ENCODE data around the gene RGS1.

Gene RGS1

GRCh38 chr1:192564099-192564498 is 11.5 kb upstream of the RGS1 start:
- TF ChIP-seq REST (IDR thresholded peaks at IDR 0.05; ENCODE audit: insufficient read depth in 1 of 2, low read depth in 2 of 2, low read length in 2 of 2) (no peak), FOXP2 (optimal IDR thresholded peaks at IDR 0.05; ENCODE audit: borderline replicate concordance, extremely low read depth, extremely low read length, insufficient read depth) (no peak), TAF1 (IDR thresholded peaks at IDR 0.05; ENCODE audit: borderline replicate concordance, insufficient read depth, low read length) (no peak), SIN3A (IDR thresholded peaks at IDR 0.05; ENCODE audit: borderline replicate concordance, insufficient read depth, low read length) (no peak), POLR2AphosphoS5 (IDR thresholded peaks at IDR 0.05; ENCODE audit: low read depth, low read length) (no peak)

GRCh38 chr1:192565946-192566345 is 9.6 kb upstream of the RGS1 start:
- no peak for TF ChIP-seq TAF1 (IDR thresholded peaks at IDR 0.05; ENCODE audit: borderline replicate concordance, insufficient read depth, low read length)
- no peak for TF ChIP-seq POLR2AphosphoS5 (IDR thresholded peaks at IDR 0.05; ENCODE audit: low read depth, low read length)
- no peak for TF ChIP-seq FOXP2 (optimal IDR thresholded peaks at IDR 0.05; ENCODE audit: borderline replicate concordance, extremely low read depth, extremely low read length, insufficient read depth)
- no peak for TF ChIP-seq REST (IDR thresholded peaks at IDR 0.05; ENCODE audit: insufficient read depth in 1 of 2, low read depth in 2 of 2, low read length in 2 of 2)
- no peak for TF ChIP-seq SIN3A (IDR thresholded peaks at IDR 0.05; ENCODE audit: borderline replicate concordance, insufficient read depth, low read length)

- TF ChIP-seq FOXP2 (optimal IDR thresholded peaks at IDR 0.05; ENCODE audit: borderline replicate concordance, extremely low read depth, extremely low read length, insufficient read depth), result no peak
- TF ChIP-seq POLR2AphosphoS5 (IDR thresholded peaks at IDR 0.05; ENCODE audit: low read depth, low read length), result no peak
- TF ChIP-seq TAF1 (IDR thresholded peaks at IDR 0.05; ENCODE audit: borderline replicate concordance, insufficient read depth, low read length), result no peak
- TF ChIP-seq REST (IDR thresholded peaks at IDR 0.05; ENCODE audit: insufficient read depth in 1 of 2, low read depth in 2 of 2, low read length in 2 of 2), result no peak
- no peak for TF ChIP-seq SIN3A (IDR thresholded peaks at IDR 0.05; ENCODE audit: borderline replicate concordance, insufficient read depth, low read length)
Measured at GRCh38 chr1:192566657-192567056, 8.9 kb upstream of the RGS1 start.

GRCh38 chr1:192568063-192568462 is 7.5 kb upstream of the RGS1 start:
- TF ChIP-seq REST (IDR thresholded peaks at IDR 0.05; ENCODE audit: insufficient read depth in 1 of 2, low read depth in 2 of 2, low read length in 2 of 2) (no peak), TAF1 (IDR thresholded peaks at IDR 0.05; ENCODE audit: borderline replicate concordance, insufficient read depth, low read length) (no peak), SIN3A (IDR thresholded peaks at IDR 0.05; ENCODE audit: borderline replicate concordance, insufficient read depth, low read length) (no peak), POLR2AphosphoS5 (IDR thresholded peaks at IDR 0.05; ENCODE audit: low read depth, low read length) (no peak), FOXP2 (optimal IDR thresholded peaks at IDR 0.05; ENCODE audit: borderline replicate concordance, extremely low read depth, extremely low read length, insufficient read depth) (no peak)

GRCh38 chr1:192571668-192572067 is 3.9 kb upstream of the RGS1 start:
- no peak for TF ChIP-seq FOXP2 (optimal IDR thresholded peaks at IDR 0.05; ENCODE audit: borderline replicate concordance, extremely low read depth, extremely low read length, insufficient read depth)
- TF ChIP-seq POLR2AphosphoS5 (IDR thresholded peaks at IDR 0.05; ENCODE audit: low read depth, low read length), result no peak
- TF ChIP-seq TAF1 (IDR thresholded peaks at IDR 0.05; ENCODE audit: borderline replicate concordance, insufficient read depth, low read length), result no peak
- TF ChIP-seq REST (IDR thresholded peaks at IDR 0.05; ENCODE audit: insufficient read depth in 1 of 2, low read depth in 2 of 2, low read length in 2 of 2), result no peak
- TF ChIP-seq SIN3A (IDR thresholded peaks at IDR 0.05; ENCODE audit: borderline replicate concordance, insufficient read depth, low read length), result no peak
